Stimulated activated CD8-positive, alpha-beta memory T cell treated with anti-CD3 and anti-CD28 coated beads, Interleukin-2, amount 100 ng/mL, for 1 hour (primary cell): ENCODE results near the gene CYP4F8.

Experiments
- DNase-seq, 2 donors: peaks; one replicate each; pipeline ENCODE4 v3.0.0-alpha.2; 2020; ENCODE audit warnings: low read depth in 2 of 2

The CYP4F8 gene

GRCh38 chr19:15616627-15617270 lies 1.7 kb downstream of the CYP4F8 start:
- DNase-seq: no peak

DNA sequence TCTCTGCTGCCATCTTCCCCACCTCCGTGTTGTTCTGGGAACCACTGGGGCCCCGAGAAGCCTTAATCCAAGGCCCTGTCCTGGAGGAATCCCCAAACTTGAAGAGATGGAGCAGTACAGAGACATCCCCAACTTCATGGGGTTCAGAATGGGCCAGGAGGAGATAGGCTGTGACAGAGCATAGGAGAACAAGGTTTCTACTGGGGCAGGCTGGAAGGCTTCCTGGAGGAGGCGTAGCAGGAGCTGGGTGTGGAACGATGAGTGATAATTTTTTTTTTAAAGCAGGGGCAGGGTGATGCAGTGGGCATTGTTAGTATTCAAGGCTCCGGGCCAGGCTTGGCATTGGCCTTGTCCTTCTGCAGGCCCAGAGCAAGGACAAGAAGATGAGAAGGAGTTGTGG lies 3.3 kb downstream of the CYP4F8 start:
- DNase-seq: no peak

DNA sequence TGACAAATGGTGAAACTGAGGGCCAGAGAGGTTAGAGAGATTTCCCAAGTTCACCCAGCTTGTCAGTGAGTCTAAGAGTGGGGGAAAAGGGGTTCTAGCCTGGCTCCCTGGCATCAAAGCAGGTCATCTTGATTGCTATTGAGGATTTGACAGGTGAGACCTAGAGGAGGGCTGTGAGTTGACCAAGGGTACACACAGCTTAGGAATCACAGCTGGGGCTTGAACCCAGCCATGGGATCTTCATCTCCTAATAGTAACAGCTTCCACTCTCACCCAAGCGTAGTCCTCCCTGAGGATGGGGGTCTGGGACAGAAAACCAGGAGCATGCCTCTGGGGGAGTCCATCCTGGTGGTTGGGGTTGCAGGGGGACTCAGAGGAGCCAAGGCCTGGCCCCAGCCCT lies 6.8 kb downstream of the CYP4F8 start:
- no peak for DNase-seq

DNA sequence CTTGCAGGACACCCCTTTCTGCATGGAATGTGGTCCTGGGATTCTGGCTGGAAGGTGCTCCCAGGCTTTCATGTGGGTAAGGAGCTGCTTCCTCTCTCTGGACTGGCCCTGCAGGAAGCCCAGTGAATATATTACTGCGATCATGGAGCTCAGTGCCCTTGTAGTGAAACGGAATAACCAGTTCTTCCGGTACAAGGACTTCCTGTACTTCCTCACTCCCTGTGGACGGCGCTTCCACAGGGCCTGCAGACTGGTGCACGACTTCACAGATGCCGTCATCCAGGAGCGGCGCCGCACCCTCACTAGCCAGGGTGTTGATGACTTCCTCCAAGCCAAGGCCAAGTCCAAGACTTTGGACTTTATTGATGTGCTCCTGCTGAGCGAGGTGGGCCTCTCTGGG lies 8.0 kb downstream of the CYP4F8 start:
- no peak for DNase-seq

GRCh38 chr19:15623711-15624318 lies 8.8 kb downstream of the CYP4F8 start:
- DNase-seq: no peak

DNA sequence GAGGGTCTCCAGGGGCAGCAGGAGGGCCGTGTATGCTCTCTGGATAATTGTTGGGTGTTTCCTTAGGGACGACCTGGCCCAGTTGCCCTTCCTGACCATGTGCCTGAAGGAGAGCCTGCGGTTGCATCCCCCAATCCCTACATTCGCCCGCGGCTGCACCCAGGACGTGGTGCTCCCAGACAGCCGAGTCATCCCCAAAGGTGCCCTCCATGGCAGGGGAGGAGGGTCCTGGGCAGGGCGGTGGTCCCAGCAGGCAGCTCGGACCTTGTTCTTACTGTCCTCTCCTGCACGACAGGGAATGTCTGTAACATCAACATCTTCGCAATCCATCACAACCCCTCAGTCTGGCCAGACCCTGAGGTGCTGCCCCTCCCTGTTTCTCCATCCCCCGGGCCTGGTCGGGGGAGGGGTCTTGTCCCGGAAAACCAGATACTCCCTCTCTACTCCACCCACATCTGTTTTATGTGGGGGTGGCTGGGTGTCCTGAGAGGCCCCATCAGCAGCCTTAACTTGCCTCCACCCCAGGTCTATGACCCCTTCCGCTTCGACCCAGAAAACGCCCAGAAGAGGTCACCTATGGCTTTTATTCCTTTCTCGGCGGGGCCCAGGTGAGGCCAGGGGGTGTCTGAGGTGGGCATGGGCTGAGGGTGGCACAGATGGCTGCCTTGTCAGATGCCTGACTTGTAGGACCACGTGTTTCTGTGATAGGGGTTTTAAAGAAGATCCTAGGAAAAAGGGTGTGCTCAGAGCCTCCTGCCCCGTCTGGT lies 13.4 kb downstream of the CYP4F8 start:
- DNase-seq: no peak

DNA sequence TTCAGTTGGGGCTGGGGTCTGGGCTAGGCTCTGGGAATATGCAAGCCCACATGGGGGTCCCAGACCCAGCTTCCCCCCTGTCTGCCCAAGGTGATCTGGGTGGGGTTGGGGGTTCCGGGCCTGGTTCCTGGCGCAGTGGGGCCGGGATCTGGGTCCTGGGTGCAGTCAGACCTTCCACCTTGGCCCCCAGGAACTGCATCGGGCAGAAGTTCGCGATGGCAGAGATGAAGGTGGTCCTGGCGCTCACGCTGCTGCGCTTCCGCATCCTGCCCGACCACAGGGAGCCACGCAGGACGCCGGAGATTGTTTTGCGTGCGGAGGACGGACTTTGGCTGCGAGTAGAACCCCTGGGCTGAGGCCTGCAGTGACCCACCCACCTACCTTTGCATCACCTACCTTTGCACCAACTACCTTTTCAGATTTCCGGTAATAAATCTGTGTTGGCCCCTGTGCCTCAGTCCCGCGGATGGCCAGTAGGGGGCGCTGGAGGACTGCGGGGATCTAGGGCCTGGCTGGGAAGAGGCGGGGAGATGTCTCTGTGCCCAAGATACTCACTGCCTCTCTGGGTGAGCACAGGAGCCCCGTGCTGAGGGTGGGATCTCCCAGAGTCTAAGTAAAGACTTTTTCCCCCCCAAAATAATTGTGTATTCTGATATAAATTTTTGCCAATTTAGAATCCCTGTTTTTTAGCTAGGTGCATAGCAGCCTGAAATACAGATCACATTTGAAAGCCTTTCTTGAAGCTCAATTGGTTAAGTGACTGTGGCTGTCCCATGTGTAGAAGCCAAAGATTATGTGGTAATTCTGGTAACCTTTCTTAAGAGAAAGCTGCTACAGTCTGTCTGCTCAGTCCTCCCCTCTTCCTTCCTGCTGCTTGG lies 14.2 kb downstream of the CYP4F8 start:
- DNase-seq: peak; percentile 80 to 82

GRCh38 chr19:15631817-15632216 lies 16.8 kb downstream of the CYP4F8 start:
- no peak for DNase-seq

GRCh38 chr19:15633082-15633835 lies 18.2 kb downstream of the CYP4F8 start:
- no peak for DNase-seq

- DNase-seq: no peak
Measured at GRCh38 chr19:15634105-15634504, 19.1 kb downstream of the CYP4F8 start.

GRCh38 chr19:15635016-15635805 lies 20.2 kb downstream of the CYP4F8 start:
- DNase-seq: no peak

- no peak for DNase-seq
Measured at GRCh38 chr19:15636026-15636425, 21.0 kb downstream of the CYP4F8 start.

DNA sequence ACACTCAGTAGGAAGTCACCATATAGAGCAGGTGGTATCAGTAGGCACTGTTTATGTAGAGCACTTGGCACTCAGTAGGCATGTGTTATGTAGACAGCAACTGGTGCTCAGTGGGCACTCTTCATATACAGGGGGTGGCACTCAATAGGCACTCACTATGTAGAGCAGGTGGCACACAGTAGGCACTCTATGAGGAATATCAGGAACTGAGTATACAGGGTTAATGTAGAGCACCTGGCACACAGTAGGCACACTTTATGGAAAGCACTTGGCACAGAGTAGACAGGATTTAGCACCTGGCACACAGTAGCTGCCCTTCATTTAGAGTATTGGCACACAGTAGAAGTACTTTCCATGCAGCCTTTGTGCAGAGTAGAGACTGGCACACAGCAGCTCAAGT lies 24.6 kb downstream of the CYP4F8 start:
- no peak for DNase-seq

- DNase-seq: no peak
Measured at GRCh38 chr19:15640294-15640903, 25.4 kb downstream of the CYP4F8 start, which contains the start of gene CYP4F3. Gene CYP4F3 (plus strand): TSS chr19:15640897. CDS start chr19:15641416, 519 bp downstream.

DNA sequence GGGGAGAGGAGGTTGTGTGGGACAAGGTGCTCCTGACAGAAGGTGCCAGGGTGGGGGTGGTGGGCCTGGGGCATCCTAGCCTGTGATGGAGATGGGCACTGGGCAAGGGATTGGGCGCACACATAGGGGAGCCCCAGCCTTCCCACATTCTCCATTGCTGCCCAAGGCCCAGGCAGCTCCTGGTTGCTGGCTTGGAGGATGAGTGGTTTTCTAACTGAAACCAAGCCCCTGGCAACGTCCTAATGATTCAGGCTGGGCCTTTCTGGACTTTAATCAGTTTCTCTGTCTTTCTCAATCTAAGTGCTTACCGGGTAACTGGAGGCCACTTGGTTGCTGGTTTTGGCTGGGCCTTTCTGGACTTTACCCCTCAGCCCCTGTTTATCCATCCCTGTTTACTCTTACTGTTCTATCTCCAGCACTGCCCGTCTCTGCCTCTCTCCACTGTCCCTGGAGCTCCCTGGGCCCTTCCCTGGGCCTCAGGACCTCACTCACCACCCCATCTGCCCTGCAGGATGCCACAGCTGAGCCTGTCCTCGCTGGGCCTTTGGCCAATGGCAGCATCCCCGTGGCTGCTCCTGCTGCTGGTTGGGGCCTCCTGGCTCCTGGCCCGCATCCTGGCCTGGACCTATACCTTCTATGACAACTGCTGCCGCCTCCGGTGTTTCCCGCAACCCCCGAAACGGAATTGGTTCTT lies 26.0 kb downstream of the CYP4F8 start:
- DNase-seq: no peak

GRCh38 chr19:15641901-15642491 lies 27.0 kb downstream of the CYP4F8 start:
- DNase-seq: no peak

GRCh38 chr19:15642807-15643206 lies 27.8 kb downstream of the CYP4F8 start:
- no peak for DNase-seq

DNA sequence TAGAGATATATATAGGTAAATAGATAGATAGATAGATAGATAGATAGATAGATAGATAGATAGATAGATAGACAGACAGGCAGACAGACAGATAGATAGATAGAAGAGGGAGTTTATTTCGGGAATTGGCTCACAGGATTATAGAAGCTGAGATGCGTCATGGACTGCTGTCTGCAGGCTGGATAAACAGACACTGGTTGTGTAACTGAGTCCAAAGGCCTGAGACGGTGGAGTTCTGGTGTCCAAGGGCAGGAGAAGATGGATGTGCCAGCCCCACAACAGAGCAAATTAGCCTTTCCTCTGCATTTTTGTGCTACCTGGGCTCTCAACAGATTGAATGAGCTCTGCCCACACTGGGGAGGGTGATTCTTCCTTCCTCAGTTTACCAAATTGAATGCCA lies 28.4 kb downstream of the CYP4F8 start:
- no peak for DNase-seq
